SK-N-MC (cell line): ENCODE measurements around the gene PTHLH.

Source experiments
- DNase-seq: peaks from one replicate; pipeline ENCODE4 v3.0.0-alpha.2; 2011; ENCODE audit warnings: low read depth, low spot score
- H3K27ac ChIP-seq: fragments of 200-600 bp; sonication (generic); 2 replicates; pipeline ENCODE4 v1.5.1; 2016; ENCODE audit warnings: mixed run types
- H3K36me3 ChIP-seq: fragments of 200-600 bp; sonication (generic); 2 replicates; pipeline ENCODE4 v1.6.1; 2017; ENCODE audit warnings: antibody characterized with exemption, low read length, mixed read lengths; ENCODE audit not compliant: insufficient read depth
- H3K4me3 ChIP-seq: fragments of 200-600 bp; sonication (generic); 2 replicates; pipeline ENCODE4 v1.5.1; 2016
- H3K9ac ChIP-seq: fragments of 200-600 bp; sonication (generic); 2 replicates; pipeline ENCODE4 v1.8.0; 2017; ENCODE audit warnings: mixed run types, mixed read lengths; ENCODE audit not compliant: insufficient read length
- H3K9me3 ChIP-seq: fragments of 200-600 bp; sonication (generic); 2 replicates; pipeline ENCODE4 v1.6.1; 2017; ENCODE audit warnings: low read depth, mild to moderate bottlenecking, antibody characterized with exemption, low read length, moderate library complexity, mixed read lengths
- EZH2 ChIP-seq: fragments of 200-600 bp; sonication (generic); IDR thresholded peaks from one replicate; pipeline ENCODE4 v1.6.1; 2017; ENCODE audit warnings: antibody characterized with exemption
- FOXP2 ChIP-seq: optimal IDR thresholded peaks from 2 replicates; pipeline ENCODE3; 2011; ENCODE audit warnings: mild to moderate bottlenecking, moderate library complexity; ENCODE audit not compliant: insufficient read depth; ENCODE audit errors: extremely low read length, control extremely low read depth
- POLR2AphosphoS5 ChIP-seq: IDR thresholded peaks from 2 replicates; pipeline ENCODE4 v1.6.1; 2012; ENCODE audit warnings: mild to moderate bottlenecking, low read depth, low read length, borderline replicate concordance

Gene PTHLH

DNA sequence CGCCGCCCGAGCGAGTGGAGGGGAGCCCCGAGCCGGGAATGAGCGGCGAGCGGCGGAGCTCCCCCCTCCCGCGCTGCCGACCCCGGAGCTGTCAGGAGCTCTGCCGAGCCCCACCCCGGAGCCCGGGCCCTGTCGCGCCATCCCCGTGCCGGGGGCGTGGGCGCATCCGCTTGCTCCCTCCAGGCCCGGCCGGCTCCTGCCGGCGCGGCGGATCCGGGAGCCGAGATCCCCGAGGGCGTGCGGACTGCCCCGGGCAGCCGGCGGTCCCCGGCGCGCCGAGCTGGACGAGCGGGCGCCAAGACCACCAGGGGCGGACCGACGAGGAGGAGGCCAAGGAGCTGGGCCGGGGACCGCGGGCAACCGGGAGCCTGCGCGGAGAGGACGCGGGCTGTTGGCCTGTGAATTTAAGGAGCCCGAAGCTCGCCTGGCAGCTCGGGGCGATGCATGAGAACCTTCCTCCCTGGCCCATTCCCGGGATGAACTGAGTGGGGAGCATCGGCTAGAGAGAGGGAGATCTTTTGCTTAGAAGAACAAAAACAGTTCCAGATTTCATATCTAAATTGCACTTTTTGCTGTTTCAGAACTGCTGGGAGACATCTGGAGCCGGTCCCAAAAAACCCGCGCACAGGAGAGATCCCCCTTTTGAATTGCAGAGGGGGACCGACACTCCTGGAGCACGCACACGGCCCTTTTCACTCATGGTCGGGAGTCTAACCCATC is 2.0 kb downstream of the PTHLH start:
- TF ChIP-seq EZH2 (no peak), FOXP2 (no peak), POLR2AphosphoS5 (no peak)
- Histone ChIP-seq H3K4me3 (peak overlapping the region; percentile 61), H3K9me3 (no peaks in the 10 kb centered on the region), H3K9ac (no peak overlapping the region), H3K36me3 (no peaks in the 10 kb centered on the region), H3K27ac (no peak overlapping the region)
- no peak for DNase-seq

GRCh38 chr12:27969624-27970400 is 2.7 kb downstream of the PTHLH start:
- no peak for DNase-seq
- no peak for TF ChIP-seq FOXP2
- TF ChIP-seq POLR2AphosphoS5 = no peak
- TF ChIP-seq EZH2 = no peak
- Histone ChIP-seq H3K36me3 (no peaks in the 10 kb centered on the region), H3K9ac (no peak overlapping the region), H3K27ac (no peak overlapping the region), H3K9me3 (no peaks in the 10 kb centered on the region), H3K4me3 (peak overlapping the region; percentile 95)

DNA sequence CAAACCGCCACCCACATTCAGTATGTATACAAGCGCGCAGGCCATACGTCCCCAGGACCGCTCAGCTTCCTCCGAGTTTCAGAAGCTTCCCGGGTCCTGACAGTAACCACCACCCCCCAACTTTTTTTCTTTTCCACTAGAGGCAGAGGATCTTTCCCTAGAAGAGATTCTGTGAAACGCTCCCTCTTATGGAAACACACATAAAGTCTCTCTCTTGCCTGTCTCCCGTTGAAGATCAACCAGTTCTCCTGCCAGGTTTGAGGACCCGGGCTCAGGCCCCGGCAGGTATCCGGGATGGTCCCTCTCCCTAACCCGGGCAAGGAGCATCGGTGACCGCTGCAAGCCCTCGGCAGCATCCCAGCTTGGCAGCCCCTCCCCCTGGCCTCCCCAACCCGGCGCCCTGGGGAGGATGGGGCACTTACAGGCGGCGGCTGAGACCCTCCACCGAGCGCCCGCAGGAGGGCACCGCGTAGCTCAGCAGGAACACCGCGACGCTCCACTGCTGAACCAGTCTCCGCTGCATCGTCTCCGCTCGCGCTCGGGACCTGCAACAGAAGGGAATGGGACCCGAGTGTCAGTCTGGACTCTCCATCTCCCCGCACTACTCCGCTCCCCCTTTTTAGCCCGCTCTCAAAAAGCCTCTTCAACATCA is 3.4 kb downstream of the PTHLH start:
- H3K36me3 ChIP-seq = no peaks in the 10 kb centered on the region
- no peak overlapping the region for H3K9ac ChIP-seq
- no peaks in the 10 kb centered on the region for H3K9me3 ChIP-seq
- no peak for DNase-seq
- H3K27ac ChIP-seq = no peak overlapping the region
- H3K4me3 ChIP-seq = peak overlapping the region; percentile 95
- TF ChIP-seq POLR2AphosphoS5 (no peak), FOXP2 (no peak), EZH2 (no peak)

- Histone ChIP-seq H3K4me3 (peak overlapping the region; percentile 34), H3K27ac (no peak overlapping the region), H3K9me3 (no peaks in the 10 kb centered on the region), H3K9ac (no peak overlapping the region), H3K36me3 (no peaks in the 10 kb centered on the region)
- no peak for TF ChIP-seq FOXP2
- DNase-seq = no peak
Measured at GRCh38 chr12:27967551-27968054, 4.9 kb downstream of the PTHLH start.

- H3K9me3 ChIP-seq = no peaks in the 10 kb centered on the region
- H3K36me3 ChIP-seq = no peaks in the 10 kb centered on the region
- no peak overlapping the region for H3K4me3 ChIP-seq
- no peak for DNase-seq
- TF ChIP-seq EZH2 (no peak), POLR2AphosphoS5 (no peak), FOXP2 (no peak)
- no peak overlapping the region for H3K27ac ChIP-seq
- H3K9ac ChIP-seq = no peak overlapping the region
Measured at GRCh38 chr12:27966870-27967269, 5.7 kb downstream of the PTHLH start.

DNA sequence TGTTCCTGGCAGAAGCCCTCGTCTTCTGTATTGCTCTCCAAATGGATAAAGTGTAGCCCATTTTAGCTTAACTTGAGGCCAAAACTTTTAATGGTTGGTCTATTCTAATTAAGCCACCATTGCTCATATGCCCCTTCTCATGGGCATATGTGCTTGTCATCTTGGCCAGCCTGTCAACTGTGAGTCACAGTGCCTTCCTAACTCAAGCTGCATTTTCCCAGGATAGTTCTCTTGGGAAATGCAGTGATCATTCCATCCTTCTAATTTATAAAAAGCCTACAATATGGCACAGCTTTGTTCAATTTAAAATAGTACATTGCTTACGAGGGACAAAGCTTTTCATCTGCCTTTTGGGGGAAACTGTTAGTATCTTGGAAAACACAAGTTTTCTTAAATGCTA is 6.6 kb downstream of the PTHLH start:
- Histone ChIP-seq H3K27ac (no peak overlapping the region), H3K9me3 (no peaks in the 10 kb centered on the region), H3K4me3 (no peak overlapping the region), H3K36me3 (no peaks in the 10 kb centered on the region), H3K9ac (no peak overlapping the region)
- TF ChIP-seq EZH2 = no peak
- TF ChIP-seq FOXP2 = no peak
- TF ChIP-seq POLR2AphosphoS5 = no peak
- no peak for DNase-seq

- Histone ChIP-seq H3K36me3 (no peaks in the 10 kb centered on the region), H3K9ac (no peak overlapping the region), H3K9me3 (no peaks in the 10 kb centered on the region), H3K4me3 (no peak overlapping the region), H3K27ac (no peak overlapping the region)
- DNase-seq = no peak
- no peak for TF ChIP-seq FOXP2
- TF ChIP-seq EZH2 = no peak
- TF ChIP-seq POLR2AphosphoS5 = no peak
Measured at GRCh38 chr12:27965411-27965810, 7.1 kb downstream of the PTHLH start.

GRCh38 chr12:27964123-27964522 is 8.4 kb downstream of the PTHLH start:
- no peak for TF ChIP-seq POLR2AphosphoS5
- TF ChIP-seq FOXP2 = no peak
- no peak for TF ChIP-seq EZH2
- no peak for DNase-seq
- Histone ChIP-seq H3K4me3 (no peak overlapping the region), H3K9ac (no peak overlapping the region), H3K36me3 (no peaks in the 10 kb centered on the region), H3K27ac (no peak overlapping the region), H3K9me3 (no peaks in the 10 kb centered on the region)

GRCh38 chr12:27960821-27961220 is 11.7 kb downstream of the PTHLH start:
- no peaks in the 10 kb centered on the region for H3K9me3 ChIP-seq
- H3K9ac ChIP-seq = no peak overlapping the region
- TF ChIP-seq EZH2 (no peak), POLR2AphosphoS5 (no peak), FOXP2 (no peak)
- H3K4me3 ChIP-seq = no peak overlapping the region
- H3K36me3 ChIP-seq = no peaks in the 10 kb centered on the region
- no peak overlapping the region for H3K27ac ChIP-seq
- DNase-seq = no peak
